SK-MEL-5 (cell line): ENCODE results near the gene DEUP1. TPM values are rescaled to one million over a fixed set of nuclear protein-coding genes. Genes with fewer than 3 reads are reported as not detected.
"Not testable (repeated sequence)": the region's sequence is repeated elsewhere in the genome, so short reads cannot be mapped to it uniquely, and the experiment has no call there.

Experiments
- DNase-seq: peaks from one replicate; pipeline ENCODE4 v3.0.0-alpha.2; 2016; ENCODE audit warnings: low read depth, low spot score
- in situ Hi-C: cut with HindIII; loops from 2 replicates; pipeline ENCODE4 v1.10.0; 2016; ENCODE audit warnings: low sequenced_read_pairs, high pct_unique_total_duplicates, low pct_unique_long_range_greater_than_20kb
- polyA plus RNA-seq, 2 experiments: library from polyadenylated mRNA; depleted of rRNA; stranded (reverse); fragments of >200 nt; gene quantifications; 2 replicates each; pipeline ENCODE4 v1.2.3, GENCODE V29; 2015
- total RNA-seq: library from RNA; depleted of rRNA; stranded (reverse); fragments of >200 nt; shearing (Covaris generic); gene quantifications from 2 replicates; pipeline ENCODE4 v1.2.3, GENCODE V29; 2014; rRNA removed

The DEUP1 gene, protein sequence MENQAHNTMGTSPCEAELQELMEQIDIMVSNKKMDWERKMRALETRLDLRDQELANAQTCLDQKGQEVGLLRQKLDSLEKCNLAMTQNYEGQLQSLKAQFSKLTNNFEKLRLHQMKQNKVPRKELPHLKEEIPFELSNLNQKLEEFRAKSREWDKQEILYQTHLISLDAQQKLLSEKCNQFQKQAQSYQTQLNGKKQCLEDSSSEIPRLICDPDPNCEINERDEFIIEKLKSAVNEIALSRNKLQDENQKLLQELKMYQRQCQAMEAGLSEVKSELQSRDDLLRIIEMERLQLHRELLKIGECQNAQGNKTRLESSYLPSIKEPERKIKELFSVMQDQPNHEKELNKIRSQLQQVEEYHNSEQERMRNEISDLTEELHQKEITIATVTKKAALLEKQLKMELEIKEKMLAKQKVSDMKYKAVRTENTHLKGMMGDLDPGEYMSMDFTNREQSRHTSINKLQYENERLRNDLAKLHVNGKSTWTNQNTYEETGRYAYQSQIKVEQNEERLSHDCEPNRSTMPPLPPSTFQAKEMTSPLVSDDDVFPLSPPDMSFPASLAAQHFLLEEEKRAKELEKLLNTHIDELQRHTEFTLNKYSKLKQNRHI
- not detected in 2 replicates for total RNA-seq
- polyA plus RNA-seq (2015; cell fraction: cytosol; rRNA removed) = not detected in 2 replicates
- polyA plus RNA-seq (2015; cell fraction: nucleus; rRNA removed) = not detected in 2 replicates

DNA sequence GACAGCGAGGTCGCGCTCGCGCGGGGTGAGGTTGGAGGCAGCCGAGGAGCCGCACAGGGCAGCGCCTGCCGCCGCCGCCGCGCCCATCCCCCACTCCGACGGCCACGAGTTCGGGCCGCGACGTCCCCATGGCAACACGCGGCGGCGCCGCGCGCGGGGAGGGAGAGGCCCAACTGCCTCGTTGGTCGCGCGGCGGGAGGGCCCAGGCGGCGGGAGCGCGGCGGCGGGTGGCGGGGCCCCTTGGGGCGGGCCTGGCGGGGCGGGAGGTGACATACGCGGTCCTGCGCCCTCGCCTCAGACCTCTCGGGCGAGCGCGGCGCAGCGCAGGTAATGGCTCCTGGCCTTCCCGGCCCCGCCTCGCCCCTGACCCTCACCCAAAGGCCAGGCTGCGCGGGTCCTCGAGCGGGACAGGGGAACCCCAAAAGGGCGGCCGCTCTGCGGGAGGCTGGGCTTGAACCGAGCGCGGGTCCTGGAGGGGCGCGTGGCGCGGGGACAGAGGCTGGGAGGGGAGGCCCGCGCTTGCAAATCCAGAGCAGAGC, at the start of gene DEUP1:
Gene DEUP1 (plus strand): TSS at position 297 of the 539 bp plus-strand sequence. CDS start 1,518 bp downstream, outside the sequence.
- no peak for DNase-seq
- in situ Hi-C loops = no loop called here

DNA sequence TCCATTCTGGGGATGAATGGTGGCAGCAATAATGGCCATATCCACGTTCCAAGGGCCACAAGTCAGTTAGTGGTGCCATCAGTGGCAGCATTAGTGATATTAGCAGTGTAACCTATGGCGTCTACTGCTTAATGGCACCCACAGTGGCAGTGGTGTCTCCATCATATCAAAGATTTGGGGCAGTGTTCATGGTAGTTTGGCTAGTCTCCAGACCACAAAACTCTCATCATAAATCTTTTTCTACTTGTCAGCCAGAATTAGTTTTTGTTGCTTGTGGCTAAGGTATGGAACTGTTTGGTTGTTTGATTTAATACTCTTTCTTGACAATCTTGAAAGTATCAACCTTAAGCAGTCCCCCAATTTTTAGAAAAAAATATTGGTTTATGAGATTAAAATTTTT, 45.1 kb upstream of the DEUP1 start:
- no peak for DNase-seq
- in situ Hi-C loops = no loop called here

DNA sequence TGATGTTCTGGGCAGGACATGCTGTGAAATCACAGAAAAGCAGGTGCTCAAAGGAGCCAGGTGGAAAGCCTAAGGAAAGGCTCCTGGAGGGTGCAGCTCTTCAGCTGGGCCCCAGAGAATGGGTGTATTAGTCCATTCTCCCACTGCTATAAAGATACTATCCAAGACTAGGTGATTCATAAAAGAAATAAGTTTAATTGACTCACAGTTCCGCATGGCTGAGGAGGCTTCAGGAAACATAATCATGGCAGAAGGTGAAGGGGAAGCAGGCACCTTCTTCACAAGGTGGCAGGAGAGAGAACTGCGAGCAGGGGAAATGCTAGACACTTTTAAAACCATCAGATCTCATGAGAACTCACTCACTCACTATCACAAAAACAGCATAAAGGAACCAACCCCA, 43.1 kb upstream of the DEUP1 start:
- DNase-seq = no peak
- in situ Hi-C loops = no loop called here

DNA sequence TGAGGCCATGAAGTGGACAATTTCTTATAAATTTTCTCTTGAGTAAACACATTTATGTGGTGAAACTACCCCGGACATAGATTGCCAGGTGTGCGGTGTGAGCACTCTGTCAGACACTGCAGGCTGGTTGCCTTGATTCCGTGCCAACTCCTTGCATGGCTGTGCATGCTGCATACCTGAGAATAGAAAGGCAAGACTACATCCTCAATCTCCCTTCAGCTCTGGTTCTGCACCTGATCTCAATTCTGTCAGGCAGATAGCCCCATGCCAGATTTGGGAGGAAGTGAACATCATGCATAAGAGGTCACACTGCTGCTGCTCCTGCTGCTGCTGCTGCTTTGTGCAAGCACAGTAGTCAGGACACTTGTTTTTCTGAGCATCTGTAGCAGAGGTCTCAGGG, 42.5 kb upstream of the DEUP1 start:
- DNase-seq = no peak
- in situ Hi-C loops = no loop called here

DNA sequence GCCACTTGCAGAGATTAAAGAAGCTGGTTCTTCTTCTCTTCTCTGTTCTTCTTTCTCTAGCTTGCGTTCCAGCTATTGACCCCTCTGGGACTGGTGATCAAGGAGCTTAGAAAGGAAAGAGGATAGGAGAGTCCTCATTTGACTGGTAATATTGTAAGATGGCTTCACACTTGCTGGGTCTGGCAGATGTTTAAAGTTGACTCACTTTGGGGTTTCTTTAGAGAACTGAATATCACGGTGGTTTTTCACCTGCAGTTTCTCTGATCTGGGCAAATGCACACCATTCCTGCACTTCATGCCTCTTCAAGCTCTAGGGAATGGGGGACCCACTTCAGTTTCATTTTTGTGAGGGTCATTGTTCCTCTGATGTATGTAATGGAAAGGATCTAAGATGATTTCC, 41.8 kb upstream of the DEUP1 start:
- DNase-seq = no peak
- in situ Hi-C loops = no loop called here

DNA sequence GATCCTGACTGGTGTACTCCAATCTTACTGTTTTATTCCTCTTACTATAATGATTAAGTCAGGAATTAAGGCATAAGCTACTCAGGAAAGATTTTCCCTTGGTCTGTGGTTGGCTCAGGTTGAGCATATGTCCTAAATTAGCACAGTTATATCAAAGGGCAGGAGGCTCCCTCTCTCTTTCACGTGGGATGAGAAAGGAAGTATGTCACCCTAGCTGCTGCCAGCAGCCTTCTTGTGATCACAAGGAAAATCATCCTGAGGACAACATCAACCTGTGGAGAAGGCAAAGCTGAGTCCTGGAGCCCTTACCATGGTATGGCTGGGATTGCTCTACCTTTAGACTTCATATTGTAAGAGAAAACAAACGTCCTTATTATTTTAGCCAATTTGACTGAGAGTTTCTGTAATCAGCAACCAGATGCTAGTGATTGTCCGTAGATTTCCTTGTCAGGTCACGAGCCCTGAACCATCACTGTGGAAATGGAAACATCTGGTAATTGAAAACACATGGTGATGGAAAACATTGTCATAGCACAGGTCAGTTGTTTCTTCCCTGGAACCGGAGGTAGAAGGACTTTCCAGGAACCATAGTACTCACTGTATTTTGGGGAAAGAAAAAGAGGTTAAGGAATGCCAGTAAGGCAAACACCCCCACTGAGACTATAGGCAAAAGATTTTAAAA, 40.6 kb upstream of the DEUP1 start:
- DNase-seq = no peak
- in situ Hi-C loops = no loop called here

DNA sequence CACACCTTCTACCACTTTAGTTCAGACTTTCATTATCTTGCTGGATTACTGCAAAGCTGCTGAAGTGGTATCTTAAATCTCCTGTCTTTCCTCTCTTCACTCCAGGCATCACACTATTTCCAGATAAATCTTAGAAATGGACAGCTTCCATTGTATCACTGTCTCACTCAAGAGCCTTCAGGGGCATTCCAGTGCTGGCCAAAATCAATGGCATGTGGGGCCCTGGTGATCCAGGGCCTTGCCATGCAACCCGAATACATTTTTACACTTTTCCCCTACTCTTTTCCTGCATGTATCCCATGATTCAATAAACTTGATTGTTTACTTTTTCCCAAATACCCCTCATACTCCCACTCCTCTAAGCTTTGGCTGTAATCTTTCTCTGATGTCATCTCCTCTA, 39.4 kb upstream of the DEUP1 start:
- in situ Hi-C loops = no loop called here
- DNase-seq = no peak

DNA sequence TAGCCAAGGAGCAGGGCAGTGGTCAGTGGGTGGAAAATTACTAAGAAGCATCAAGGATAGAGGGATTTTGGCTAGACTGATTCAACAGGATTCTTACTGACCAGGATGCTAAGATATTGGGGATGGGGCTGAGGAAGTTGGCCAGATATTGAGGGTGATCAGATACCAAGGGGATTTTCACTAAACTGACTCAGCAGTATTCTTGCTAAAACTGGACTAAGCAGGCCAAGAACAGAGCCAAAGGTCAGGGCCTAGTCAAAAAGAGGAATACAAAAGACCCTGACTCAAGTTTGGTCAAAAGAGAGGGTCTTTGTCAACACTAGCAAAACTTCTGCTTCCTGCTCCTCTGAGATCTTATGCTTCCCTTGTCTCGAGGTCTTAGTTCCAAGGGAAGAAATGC, 38.6 kb upstream of the DEUP1 start:
- DNase-seq = no peak
- in situ Hi-C loops = no loop called here

DNA sequence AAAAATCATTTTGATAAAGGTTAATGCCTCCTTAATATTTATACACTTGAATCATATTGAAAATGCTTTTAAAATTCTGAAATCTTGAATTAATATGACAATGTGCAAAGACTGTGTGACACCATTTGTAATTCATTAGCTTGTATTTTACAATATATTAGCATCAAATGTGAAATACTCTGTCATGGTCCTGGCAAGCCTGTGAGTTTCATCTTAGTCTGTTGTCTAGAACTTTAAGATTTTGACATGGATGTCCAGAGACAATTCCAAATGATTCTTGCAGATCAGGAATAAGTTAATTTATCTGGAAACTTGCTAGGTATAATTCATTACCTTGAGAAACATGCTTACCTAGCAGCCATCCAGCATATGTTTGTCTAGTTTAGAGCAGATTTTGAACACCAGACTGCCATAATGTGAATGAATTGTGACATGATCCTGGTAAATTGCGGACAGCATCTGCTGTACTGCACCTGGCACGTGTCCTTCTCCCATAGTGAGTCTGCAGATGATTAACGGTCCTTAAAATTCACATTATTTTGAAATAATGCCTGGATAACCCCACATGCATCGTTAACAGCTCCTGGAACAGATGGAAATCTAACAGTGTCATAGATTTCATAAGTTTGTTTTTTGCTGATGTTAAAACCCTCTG, 34.5 kb upstream of the DEUP1 start:
- no peak for DNase-seq
- in situ Hi-C loops = no loop called here

DNA sequence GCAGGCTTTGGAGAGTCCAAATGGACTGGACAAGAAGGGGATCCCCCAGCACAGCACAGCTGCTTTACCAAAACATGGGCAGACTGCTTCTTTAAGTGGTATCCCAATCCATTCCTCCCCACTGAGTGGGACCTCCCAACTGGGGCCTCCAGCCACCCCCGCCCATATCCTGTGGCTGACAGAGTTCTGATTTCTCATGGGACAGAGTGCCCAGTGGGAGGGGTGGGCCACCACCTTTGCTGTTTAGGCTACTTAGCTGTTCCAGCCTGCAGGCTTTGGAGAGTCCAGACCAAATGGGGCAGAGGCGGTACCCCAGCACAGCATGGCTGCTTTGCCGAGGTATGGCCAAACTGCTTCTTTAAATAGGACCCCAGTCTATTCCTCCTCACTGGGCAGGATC, 26.9 kb upstream of the DEUP1 start:
- in situ Hi-C loops = no loop called here
- no peak for DNase-seq

DNA sequence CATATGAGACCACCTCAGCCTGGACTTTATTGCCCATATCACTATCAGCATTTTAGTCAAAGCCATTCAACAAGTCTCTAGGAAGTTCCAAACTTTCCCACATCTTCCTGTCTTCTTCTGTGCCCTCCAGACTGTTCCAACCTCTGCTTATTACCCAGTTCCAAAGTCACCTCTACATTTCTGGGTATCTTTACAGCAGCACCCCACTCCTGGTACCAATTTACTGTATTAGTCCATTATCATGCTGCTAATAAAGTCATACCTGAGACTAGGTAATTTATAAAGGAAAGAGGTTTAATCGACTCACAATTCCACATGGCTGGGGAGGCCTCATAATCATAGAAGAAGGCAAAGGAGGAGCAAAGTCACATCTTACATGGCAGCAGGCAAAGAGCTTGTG, 16.1 kb upstream of the DEUP1 start:
- in situ Hi-C loops, DNase-seq: not testable (repeated sequence)

DNA sequence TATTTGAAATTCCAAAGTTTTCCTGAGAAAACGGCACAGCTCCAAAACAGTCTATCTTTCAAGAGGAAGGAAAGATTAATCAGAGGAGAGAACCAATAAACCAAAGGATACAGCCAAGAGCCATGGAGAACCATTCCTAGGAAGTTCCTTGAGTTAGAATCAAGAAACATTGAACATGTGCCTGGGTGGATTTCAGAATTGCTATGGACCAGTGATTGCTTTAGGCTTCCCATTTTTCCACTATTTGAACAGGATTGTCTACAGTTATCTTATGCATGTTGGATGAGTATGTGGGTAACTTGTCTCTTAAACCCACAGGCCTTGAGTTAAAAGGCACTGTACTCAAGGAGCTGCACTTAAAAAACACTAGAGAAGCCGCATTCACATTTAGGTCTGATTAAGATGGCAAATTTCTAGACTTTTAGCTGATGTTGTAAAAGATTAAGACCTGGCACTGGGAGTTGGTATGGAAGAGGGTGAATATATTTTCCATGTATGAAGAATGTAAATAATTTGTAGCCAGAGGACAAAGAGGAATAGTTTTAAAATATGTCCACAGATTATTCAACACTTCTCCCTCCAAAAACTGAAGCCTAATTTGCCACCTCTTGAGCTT, 11.2 kb upstream of the DEUP1 start:
- no peak for DNase-seq
- in situ Hi-C loops = no loop called here

DNA sequence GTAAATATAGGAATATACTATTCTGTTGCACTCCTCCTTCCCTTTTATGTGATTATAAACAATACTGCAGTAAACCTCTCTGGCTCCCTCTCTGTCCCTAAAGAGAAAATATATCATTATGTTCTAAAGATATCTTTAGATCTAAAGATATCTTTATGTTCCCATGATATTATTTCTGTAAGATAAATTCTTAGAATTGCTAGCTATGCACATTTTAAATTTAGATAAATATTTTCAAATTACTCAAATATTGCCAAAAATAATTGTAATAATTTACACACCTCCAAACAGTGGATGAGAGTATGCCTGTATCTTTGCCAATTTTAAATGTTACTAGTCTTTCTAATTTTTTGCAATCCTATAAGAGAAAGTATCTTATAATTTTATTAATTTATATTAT, 10.3 kb upstream of the DEUP1 start:
- DNase-seq = no peak
- in situ Hi-C loops = no loop called here

DNA sequence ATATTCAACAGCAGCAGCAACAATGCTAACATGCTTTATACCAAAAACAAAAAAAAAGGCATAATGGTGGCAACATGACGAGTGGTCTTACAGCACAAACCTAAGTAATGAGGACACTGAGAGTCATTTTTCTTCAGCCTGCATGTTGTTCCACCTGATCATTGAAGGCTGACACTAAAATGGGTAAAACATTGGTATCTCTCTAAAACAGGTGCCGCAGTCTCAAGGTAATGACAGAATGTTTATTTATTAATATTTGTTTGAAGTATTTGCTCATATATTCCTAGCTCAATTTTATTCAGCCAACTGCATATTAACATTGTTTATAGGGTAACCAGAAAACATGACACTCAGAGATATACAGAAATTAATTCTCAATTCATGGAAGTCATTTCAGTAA, 8.3 kb upstream of the DEUP1 start:
- DNase-seq = no peak
- in situ Hi-C loops = no loop called here

DNA sequence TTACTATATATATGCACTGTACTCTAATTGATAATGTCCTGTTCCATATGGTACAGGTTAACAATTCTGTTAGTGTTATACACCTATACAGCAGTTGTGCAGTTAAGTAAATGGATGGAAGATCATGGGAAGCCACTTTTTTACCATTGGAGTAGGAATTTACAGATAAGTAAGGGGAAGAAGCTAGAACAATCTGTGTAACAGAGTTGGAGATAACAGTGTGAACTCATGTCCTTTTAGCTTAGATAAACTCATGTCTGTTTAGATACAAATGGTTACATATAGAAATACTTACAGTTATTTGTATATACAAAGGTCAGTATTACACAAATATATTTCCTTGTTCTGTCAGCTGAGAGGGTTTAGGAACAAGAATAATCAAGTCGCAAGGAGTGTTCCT, 6.8 kb upstream of the DEUP1 start:
- in situ Hi-C loops = no loop called here
- DNase-seq = no peak

DNA sequence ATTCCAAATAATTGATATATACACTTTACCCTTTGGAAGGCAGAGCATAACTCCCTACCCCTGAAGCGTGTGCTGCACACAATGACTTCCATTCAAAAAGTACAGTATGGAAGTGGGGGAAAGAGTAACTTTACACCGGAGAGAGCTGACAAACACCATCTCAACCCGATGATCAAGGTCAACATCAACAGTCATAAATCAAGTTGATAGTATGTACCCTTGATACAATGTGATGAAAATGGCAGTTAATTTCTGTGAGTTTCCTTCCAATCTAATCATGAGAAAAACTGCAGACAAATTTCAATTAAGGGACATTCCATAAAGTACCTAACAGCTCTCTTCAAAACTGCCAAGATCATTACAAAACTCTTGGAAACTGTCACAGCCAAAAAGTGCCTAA, 6.0 kb upstream of the DEUP1 start:
- no peak for DNase-seq
- in situ Hi-C loops = no loop called here

DNA sequence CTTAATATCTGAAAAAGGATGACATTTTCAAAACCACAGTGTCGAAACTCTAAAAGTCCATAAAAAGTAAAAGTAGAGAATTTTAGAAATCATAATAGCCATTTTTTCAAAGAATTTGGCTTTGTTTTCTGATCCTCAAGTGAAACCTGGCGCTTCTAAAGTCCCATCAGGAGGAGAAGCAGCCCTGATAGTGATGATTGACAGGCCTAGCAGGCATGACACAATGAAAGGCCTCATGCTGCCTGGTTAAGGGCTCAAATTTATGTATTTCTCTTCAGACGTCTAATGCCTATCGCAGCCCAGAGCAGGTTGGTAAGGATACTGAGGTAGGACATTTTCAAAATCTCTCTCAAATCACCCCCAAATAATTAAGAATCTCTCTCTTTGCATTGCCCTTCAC, 3.9 kb upstream of the DEUP1 start:
- in situ Hi-C loops = no loop called here
- no peak for DNase-seq
